ENCODE results near the gene SLC8A3. TPM values are rescaled to one million over a fixed set of nuclear protein-coding genes. Genes with fewer than 3 reads are reported as not detected.

SLC8A3 gene
- total RNA-seq, 1 experiment from 2014 or later, result not detected

DNA sequence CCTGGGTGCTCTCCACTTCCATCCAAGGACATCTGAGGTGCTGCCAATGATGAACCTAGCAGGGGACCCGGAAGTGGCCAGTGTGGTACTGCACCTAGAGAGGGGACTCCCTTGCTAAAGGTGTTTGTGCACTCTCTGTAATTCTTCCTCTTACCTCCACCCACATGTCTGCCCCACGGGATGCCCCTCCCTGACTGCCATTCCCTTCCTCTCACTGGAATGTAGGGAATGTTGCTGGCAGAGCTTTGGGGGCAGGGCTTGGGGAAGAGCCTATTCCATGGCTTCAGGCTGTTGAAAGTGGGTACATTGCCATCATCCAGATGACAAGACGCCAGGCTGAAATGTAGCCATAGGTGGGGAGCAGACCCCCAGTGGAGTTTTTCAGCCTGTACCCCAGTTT lies 156.3 kb downstream of the SLC8A3 start:
- no peaks in the 10 kb centered on the region for H3K9me3 ChIP-seq
- Mint-ChIP-seq H3K4me1 (ENCODE audit: low read depth, unreplicated experiment) (peaks cover 17% of the 10 kb centered on the region), H3K36me3 (ENCODE audit: insufficient read depth, unreplicated experiment) (no peaks in the 10 kb centered on the region), H3K9me3 (ENCODE audit: unreplicated experiment) (no peaks in the 10 kb centered on the region), H3K27ac (ENCODE audit: unreplicated experiment) (no peak overlapping the region), H3K4me3 (ENCODE audit: unreplicated experiment) (no peak overlapping the region), H3K27me3 (ENCODE audit: insufficient read depth, unreplicated experiment) (no peaks in the 10 kb centered on the region)
- no peaks in the 10 kb centered on the region for H3K36me3 ChIP-seq (ENCODE audit: control insufficient read depth, insufficient read depth, low read length)
- H3K4me1 ChIP-seq, result peaks cover 14% of the 10 kb centered on the region
- BruUV-seq (replicated peaks), result no TSS peak
- H3K27me3 ChIP-seq (replicated peaks; ENCODE audit: control insufficient read depth, insufficient read depth, low read length), result no peaks in the 10 kb centered on the region
- ChIA-PET POLR2A (no interaction called here), CTCF (interaction anchor here (0.9 kb wide), 1 partner anchor 42 kb away, joined by 3 read pairs; no protein-coding TSS in a partner anchor)
- no peak overlapping the region for H3K4me3 ChIP-seq (ENCODE audit: low read depth, low read length)
- intact Hi-C loops (cut with micrococcal nuclease; ENCODE audit: unreplicated experiment), result no loop called here
- peak; percentile 33 to 67 for DNase-seq
- TF ChIP-seq, protein P1, sequence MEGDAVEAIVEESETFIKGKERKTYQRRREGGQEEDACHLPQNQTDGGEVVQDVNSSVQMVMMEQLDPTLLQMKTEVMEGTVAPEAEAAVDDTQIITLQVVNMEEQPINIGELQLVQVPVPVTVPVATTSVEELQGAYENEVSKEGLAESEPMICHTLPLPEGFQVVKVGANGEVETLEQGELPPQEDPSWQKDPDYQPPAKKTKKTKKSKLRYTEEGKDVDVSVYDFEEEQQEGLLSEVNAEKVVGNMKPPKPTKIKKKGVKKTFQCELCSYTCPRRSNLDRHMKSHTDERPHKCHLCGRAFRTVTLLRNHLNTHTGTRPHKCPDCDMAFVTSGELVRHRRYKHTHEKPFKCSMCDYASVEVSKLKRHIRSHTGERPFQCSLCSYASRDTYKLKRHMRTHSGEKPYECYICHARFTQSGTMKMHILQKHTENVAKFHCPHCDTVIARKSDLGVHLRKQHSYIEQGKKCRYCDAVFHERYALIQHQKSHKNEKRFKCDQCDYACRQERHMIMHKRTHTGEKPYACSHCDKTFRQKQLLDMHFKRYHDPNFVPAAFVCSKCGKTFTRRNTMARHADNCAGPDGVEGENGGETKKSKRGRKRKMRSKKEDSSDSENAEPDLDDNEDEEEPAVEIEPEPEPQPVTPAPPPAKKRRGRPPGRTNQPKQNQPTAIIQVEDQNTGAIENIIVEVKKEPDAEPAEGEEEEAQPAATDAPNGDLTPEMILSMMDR (IDR thresholded peaks at IDR 0.05; ENCODE audit: insufficient read depth in 1 of 2, low read depth in 1 of 2, low read length in 1 of 2, severe bottlenecking in 1 of 2, unreplicated experiment in 1 of 2), result no peak

DNA sequence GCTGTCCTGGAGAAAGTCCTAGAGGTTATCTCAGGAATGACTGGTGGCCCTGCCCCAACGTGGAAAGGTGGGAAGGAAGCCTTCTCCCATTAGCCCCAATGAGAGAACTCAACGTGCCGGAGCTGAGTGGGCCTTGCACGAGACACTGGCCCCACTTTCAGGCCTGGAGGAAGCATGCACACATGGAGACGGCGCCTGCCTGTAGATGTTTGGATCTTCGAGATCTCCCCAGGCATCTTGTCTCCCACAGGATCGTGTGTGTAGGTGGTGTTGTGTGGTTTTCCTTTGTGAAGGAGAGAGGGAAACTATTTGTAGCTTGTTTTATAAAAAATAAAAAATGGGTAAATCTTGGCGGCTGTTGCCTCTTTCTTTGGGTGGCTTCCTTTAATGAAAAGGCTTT lies 156.7 kb downstream of the SLC8A3 start:
- TF ChIP-seq, protein P1 (IDR thresholded peaks at IDR 0.05; ENCODE audit: insufficient read depth in 1 of 2, low read depth in 1 of 2, low read length in 1 of 2, severe bottlenecking in 1 of 2, unreplicated experiment in 1 of 2), result no peak
- Mint-ChIP-seq H3K4me1 (ENCODE audit: low read depth, unreplicated experiment) (peaks cover 17% of the 10 kb centered on the region), H3K9me3 (ENCODE audit: unreplicated experiment) (no peaks in the 10 kb centered on the region), H3K27me3 (ENCODE audit: insufficient read depth, unreplicated experiment) (no peaks in the 10 kb centered on the region), H3K27ac (ENCODE audit: unreplicated experiment) (no peak overlapping the region), H3K36me3 (ENCODE audit: insufficient read depth, unreplicated experiment) (no peaks in the 10 kb centered on the region), H3K4me3 (ENCODE audit: unreplicated experiment) (no peak overlapping the region)
- ChIA-PET POLR2A (no interaction called here), CTCF (no interaction called here)
- intact Hi-C loops (cut with micrococcal nuclease; ENCODE audit: unreplicated experiment), result no loop called here
- no peaks in the 10 kb centered on the region for H3K9me3 ChIP-seq
- DNase-seq, result no peak
- no peaks in the 10 kb centered on the region for H3K27me3 ChIP-seq (replicated peaks; ENCODE audit: control insufficient read depth, insufficient read depth, low read length)
- no TSS peak for BruUV-seq (replicated peaks)
- H3K36me3 ChIP-seq (ENCODE audit: control insufficient read depth, insufficient read depth, low read length), result no peaks in the 10 kb centered on the region
- peaks cover 14% of the 10 kb centered on the region for H3K4me1 ChIP-seq
- no peak overlapping the region for H3K4me3 ChIP-seq (ENCODE audit: low read depth, low read length)

DNA sequence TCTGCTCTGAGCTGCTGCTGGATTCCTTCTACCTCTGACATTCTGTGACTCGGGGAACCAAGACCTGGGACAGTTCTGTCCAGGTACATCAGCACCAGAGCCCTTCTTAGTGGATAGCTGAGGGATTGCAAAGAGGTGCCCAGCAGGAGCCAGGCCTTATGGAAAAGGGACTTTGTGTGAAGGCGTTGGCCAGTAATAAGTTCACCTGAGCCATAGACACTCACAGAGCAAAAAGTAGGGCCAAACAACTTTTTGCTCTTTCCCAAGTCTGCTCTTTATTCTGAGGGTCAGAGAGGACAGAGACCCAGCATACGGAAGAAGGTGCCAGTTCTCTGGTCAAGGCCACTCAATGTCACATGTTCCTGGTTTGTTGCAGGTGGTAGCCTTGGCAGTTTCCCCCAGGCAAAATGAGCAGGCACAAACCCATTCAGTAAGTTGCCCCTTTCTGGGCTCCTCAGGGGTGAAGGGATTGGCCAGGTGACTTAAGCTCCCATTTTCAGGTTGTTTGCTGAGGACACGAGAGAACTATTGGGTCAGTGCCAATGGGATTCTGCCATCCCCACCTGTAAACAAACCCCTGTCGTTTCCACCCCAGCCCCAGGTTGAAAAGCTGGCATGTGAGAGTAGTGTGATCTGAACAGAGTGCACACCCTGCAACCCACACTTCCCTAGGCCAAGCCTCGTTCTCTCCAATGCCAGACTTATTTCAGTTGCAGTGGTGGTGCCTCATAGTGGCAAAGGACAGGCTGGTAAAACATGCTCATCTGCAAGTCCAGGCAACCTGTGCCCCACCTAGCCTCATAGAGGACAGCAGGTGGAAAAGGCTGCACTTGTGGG lies 159.2 kb downstream of the SLC8A3 start:
- DNase-seq, result no peak
- ChIA-PET POLR2A (no interaction called here), CTCF (interaction anchor here (1.0 to 2.5 kb wide), 3 partner anchors 13 to 214 kb away, joined by 3 to 39 read pairs (median 15); no protein-coding TSS in a partner anchor)
- BruUV-seq (replicated peaks), result no TSS peak
- Mint-ChIP-seq H3K9me3 (ENCODE audit: unreplicated experiment) (no peaks in the 10 kb centered on the region), H3K36me3 (ENCODE audit: insufficient read depth, unreplicated experiment) (no peaks in the 10 kb centered on the region), H3K27ac (ENCODE audit: unreplicated experiment) (no peak overlapping the region), H3K4me3 (ENCODE audit: unreplicated experiment) (no peak overlapping the region), H3K27me3 (ENCODE audit: insufficient read depth, unreplicated experiment) (no peaks in the 10 kb centered on the region), H3K4me1 (ENCODE audit: low read depth, unreplicated experiment) (peaks cover 17% of the 10 kb centered on the region)
- Histone ChIP-seq H3K27me3 (replicated peaks; ENCODE audit: control insufficient read depth, insufficient read depth, low read length) (no peaks in the 10 kb centered on the region), H3K4me3 (ENCODE audit: low read depth, low read length) (no peak overlapping the region), H3K36me3 (ENCODE audit: control insufficient read depth, insufficient read depth, low read length) (no peaks in the 10 kb centered on the region), H3K9me3 (no peaks in the 10 kb centered on the region), H3K4me1 (peaks cover 14% of the 10 kb centered on the region)
- intact Hi-C loops (cut with micrococcal nuclease; ENCODE audit: unreplicated experiment), result no loop called here
- TF ChIP-seq, protein P1 (IDR thresholded peaks at IDR 0.05; ENCODE audit: insufficient read depth in 1 of 2, low read depth in 1 of 2, low read length in 1 of 2, severe bottlenecking in 1 of 2, unreplicated experiment in 1 of 2), result no peak

All from Caco-2 (cell line).